Right lobe of liver (tissue), 4 donors: ENCODE data around the gene SH3PXD2A.

Experiments used
- CTCF ChIP-seq, 4 donors: fragments of 200-600 bp in 3 of 4; fragments of 450-650 bp in 1 of 4; IDR thresholded peaks; one replicate each; pipeline versions ENCODE4 v1.5.1 to v1.8.0; 2016 to 2022; ENCODE audit warnings: antibody characterized with exemption in 4 of 4, mild to moderate bottlenecking in 2 of 4
- POLR2A ChIP-seq: fragments of 450-650 bp; IDR thresholded peaks from one replicate; pipeline ENCODE4 v1.6.1; 2017; ENCODE audit warnings: antibody characterized with exemption, mild to moderate bottlenecking
- donor health status: DM: no; HTN: no; CAD: no.
- donor health status: DM: no; HTN: no; CAD: no.
- donor health status: DM: no; HTN: yes; CAD: no.

GRCh38 chr10:103836861-103837260 is 18.5 kb downstream of the SH3PXD2A start:
- TF ChIP-seq CTCF (IDR thresholded peaks at IDR 0.05) = no peak
- no peak for TF ChIP-seq POLR2A
